Epidermal melanocyte (primary cell): ENCODE data around the gene LRP1-AS.

ENCODE experiments used
- DNase-seq: peaks from one replicate; pipeline ENCODE4 v3.0.0; 2011; ENCODE audit warnings: low spot score; ENCODE audit not compliant: insufficient read length

Gene LRP1-AS

GRCh38 chr12:57180321-57180989 is 33.0 kb upstream of the LRP1-AS start:
- DNase-seq: no peak

- no peak for DNase-seq
Observed at GRCh38 chr12:57179331-57180086, 32.1 kb upstream of the LRP1-AS start.

GRCh38 chr12:57178213-57178612 is 30.8 kb upstream of the LRP1-AS start:
- no peak for DNase-seq

- no peak for DNase-seq
Observed at GRCh38 chr12:57177354-57177753, 29.9 kb upstream of the LRP1-AS start.

GRCh38 chr12:57176846-57177245 is 29.4 kb upstream of the LRP1-AS start:
- no peak for DNase-seq

GRCh38 chr12:57176139-57176477 is 28.7 kb upstream of the LRP1-AS start:
- DNase-seq: no peak

GRCh38 chr12:57175428-57176138 is 28.2 kb upstream of the LRP1-AS start:
- DNase-seq: no peak

- no peak for DNase-seq
Observed at GRCh38 chr12:57173683-57174082, 26.3 kb upstream of the LRP1-AS start.

GRCh38 chr12:57173089-57173488 is 25.7 kb upstream of the LRP1-AS start:
- DNase-seq: no peak

GRCh38 chr12:57171668-57172067 is 24.2 kb upstream of the LRP1-AS start:
- no peak for DNase-seq

GRCh38 chr12:57170927-57171326 is 23.5 kb upstream of the LRP1-AS start:
- no peak for DNase-seq

- no peak for DNase-seq
Observed at GRCh38 chr12:57170408-57170807, 23.0 kb upstream of the LRP1-AS start.

GRCh38 chr12:57169969-57170368 is 22.6 kb upstream of the LRP1-AS start:
- no peak for DNase-seq

- no peak for DNase-seq
Observed at GRCh38 chr12:57169046-57169795, 21.8 kb upstream of the LRP1-AS start.

GRCh38 chr12:57168058-57168457 is 20.6 kb upstream of the LRP1-AS start:
- DNase-seq: no peak

- no peak for DNase-seq
Observed at GRCh38 chr12:57166971-57167371, 19.6 kb upstream of the LRP1-AS start.

- no peak for DNase-seq
Observed at GRCh38 chr12:57165741-57166140, 18.3 kb upstream of the LRP1-AS start.

- no peak for DNase-seq
Observed at GRCh38 chr12:57164966-57165625, 17.7 kb upstream of the LRP1-AS start.

- DNase-seq: no peak
Observed at GRCh38 chr12:57164454-57164853, 17.0 kb upstream of the LRP1-AS start.

GRCh38 chr12:57162553-57163125 is 15.2 kb upstream of the LRP1-AS start:
- no peak for DNase-seq

- DNase-seq: no peak
Observed at GRCh38 chr12:57161491-57161890, 14.1 kb upstream of the LRP1-AS start.
